Loucy (cell line): ENCODE results near the gene GBGT1.

Source experiments
- H2AFZ ChIP-seq: fragments of 200-600 bp; sonication (generic); 2 replicates; pipeline ENCODE4 v1.6.0; 2016; ENCODE audit warnings: antibody characterized with exemption, mild to moderate bottlenecking, low read length, moderate library complexity
- H3F3A ChIP-seq: fragments of 200-600 bp; 2 replicates; pipeline ENCODE4 v1.6.0; 2016; ENCODE audit warnings: antibody characterized with exemption, low read depth, mild to moderate bottlenecking
- H3K27me3 ChIP-seq: fragments of 200-600 bp; sonication (generic); 2 replicates; pipeline ENCODE4 v1.6.1; 2014; ENCODE audit warnings: low read length, mild to moderate bottlenecking; ENCODE audit not compliant: insufficient read depth, poor library complexity, severe bottlenecking
- H3K36me3 ChIP-seq: fragments of 200-600 bp; sonication (generic); 2 replicates; pipeline ENCODE4 v1.6.1; 2016; ENCODE audit warnings: low read length; ENCODE audit not compliant: insufficient read depth
- H3K4me1 ChIP-seq: fragments of 200-600 bp; sonication (generic); 2 replicates; pipeline ENCODE4 v1.5.1; 2014; ENCODE audit warnings: low read length, mild to moderate bottlenecking; ENCODE audit not compliant: insufficient read depth, poor library complexity, severe bottlenecking
- H3K4me2 ChIP-seq: fragments of 200-600 bp; sonication (generic); 2 replicates; pipeline ENCODE4 v1.6.0; 2014; ENCODE audit warnings: antibody characterized with exemption, low read length, low read depth, mild to moderate bottlenecking; ENCODE audit not compliant: poor library complexity, severe bottlenecking
- H3K4me3 ChIP-seq: fragments of 200-600 bp; sonication (generic); 2 replicates; pipeline ENCODE4 v1.5.1; 2014; ENCODE audit warnings: low read length, mild to moderate bottlenecking, mixed read lengths; ENCODE audit not compliant: poor library complexity, severe bottlenecking
- H3K79me2 ChIP-seq: fragments of 200-600 bp; sonication (generic); 2 replicates; pipeline ENCODE4 v1.6.1; 2014; ENCODE audit warnings: low read length; ENCODE audit not compliant: insufficient read depth
- H3K9ac ChIP-seq: fragments of 200-600 bp; sonication (generic); 2 replicates; pipeline ENCODE4 v1.6.0; 2014; ENCODE audit warnings: mild to moderate bottlenecking, low read depth, low read length, moderate library complexity; ENCODE audit not compliant: poor library complexity, severe bottlenecking
- H3K9me2 ChIP-seq: fragments of 200-600 bp; sonication (generic); replicated peaks from 2 replicates; pipeline ENCODE4 v1.6.1; 2016; ENCODE audit warnings: low read depth, low read length, mixed read lengths
- H3K9me3 ChIP-seq: fragments of 200-600 bp; sonication (generic); 2 replicates; pipeline ENCODE4 v1.6.1; 2014; ENCODE audit warnings: mild to moderate bottlenecking, antibody characterized with exemption, low read length, low read depth; ENCODE audit not compliant: insufficient read depth
- H4K20me1 ChIP-seq: fragments of 200-600 bp; sonication (generic); 2 replicates; pipeline ENCODE4 v1.6.0; 2014; ENCODE audit warnings: antibody characterized with exemption, low read length, mild to moderate bottlenecking; ENCODE audit not compliant: insufficient read depth, poor library complexity, severe bottlenecking
- CTCF ChIP-seq: fragments of 200-600 bp; sonication (generic); conservative IDR thresholded peaks from 2 replicates; pipeline ENCODE4 v1.5.1; 2014; ENCODE audit warnings: mild to moderate bottlenecking, antibody characterized with exemption, low read length
- EZH2phosphoT487 ChIP-seq: fragments of 200-600 bp; IDR thresholded peaks from 2 replicates; pipeline ENCODE4 v1.6.1; 2018; ENCODE audit warnings: antibody characterized with exemption, mild to moderate bottlenecking, moderate library complexity, borderline replicate concordance

Gene GBGT1

GRCh38 chr9:133204335-133204992 lies 40.8 kb upstream of the GBGT1 start:
- Histone ChIP-seq H4K20me1 (no peaks in the 10 kb centered on the region), H3K9ac (no peak overlapping the region), H3K27me3 (no peaks in the 10 kb centered on the region), H3K4me3 (no peak overlapping the region), H3F3A (no peaks in the 10 kb centered on the region), H3K36me3 (no peaks in the 10 kb centered on the region), H3K4me1 (no peaks in the 10 kb centered on the region), H3K9me2 (no peaks in the 10 kb centered on the region), H3K9me3 (no peaks in the 10 kb centered on the region), H3K4me2 (no peak overlapping the region), H2AFZ (no peak overlapping the region), H3K79me2 (no peaks in the 10 kb centered on the region)
- no peak for TF ChIP-seq EZH2phosphoT487
- no peak for TF ChIP-seq CTCF

DNA sequence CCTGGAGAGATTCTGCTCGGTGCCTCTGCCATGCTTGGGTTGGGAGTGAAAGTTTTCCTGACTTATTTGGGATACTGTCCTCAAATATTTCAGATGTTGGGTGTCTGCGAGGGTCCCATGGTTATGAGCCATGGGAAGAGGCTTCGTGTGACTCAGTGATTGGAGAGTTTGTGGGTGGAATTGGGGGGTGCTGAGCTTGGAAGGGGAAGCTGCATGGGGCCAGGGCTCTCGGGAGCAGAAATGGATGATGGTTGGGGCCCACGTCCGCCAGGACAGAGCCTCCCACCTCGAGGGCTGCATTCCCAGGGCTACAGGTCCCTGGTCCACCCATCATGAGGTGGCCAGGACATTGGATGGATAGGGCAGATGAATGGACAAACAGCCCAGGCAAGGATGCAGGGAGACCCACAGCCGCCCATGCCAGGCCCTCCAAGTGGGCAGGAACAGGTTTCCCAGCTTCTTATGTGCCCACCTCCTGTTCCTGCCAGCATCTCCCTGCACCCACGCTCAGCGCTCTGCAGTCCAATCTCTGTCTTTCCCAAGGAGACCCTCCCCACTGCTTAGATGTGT lies 39.9 kb upstream of the GBGT1 start:
- H3F3A ChIP-seq = no peaks in the 10 kb centered on the region
- no peaks in the 10 kb centered on the region for H3K9me3 ChIP-seq
- no peaks in the 10 kb centered on the region for H3K36me3 ChIP-seq
- no peaks in the 10 kb centered on the region for H3K79me2 ChIP-seq
- no peaks in the 10 kb centered on the region for H3K9me2 ChIP-seq
- no peak overlapping the region for H2AFZ ChIP-seq
- no peak overlapping the region for H3K9ac ChIP-seq
- H3K4me1 ChIP-seq = no peaks in the 10 kb centered on the region
- TF ChIP-seq EZH2phosphoT487 (no peak), CTCF (no peak)
- H4K20me1 ChIP-seq = no peaks in the 10 kb centered on the region
- no peak overlapping the region for H3K4me2 ChIP-seq
- no peak overlapping the region for H3K4me3 ChIP-seq
- H3K27me3 ChIP-seq = no peaks in the 10 kb centered on the region

GRCh38 chr9:133202688-133203453 lies 39.2 kb upstream of the GBGT1 start:
- no peaks in the 10 kb centered on the region for H3F3A ChIP-seq
- no peaks in the 10 kb centered on the region for H3K9me2 ChIP-seq
- H3K27me3 ChIP-seq = no peaks in the 10 kb centered on the region
- no peak overlapping the region for H2AFZ ChIP-seq
- H3K4me3 ChIP-seq = no peak overlapping the region
- no peaks in the 10 kb centered on the region for H3K4me1 ChIP-seq
- H4K20me1 ChIP-seq = no peaks in the 10 kb centered on the region
- TF ChIP-seq EZH2phosphoT487 = no peak
- H3K79me2 ChIP-seq = no peaks in the 10 kb centered on the region
- H3K4me2 ChIP-seq = no peak overlapping the region
- H3K36me3 ChIP-seq = no peaks in the 10 kb centered on the region
- H3K9ac ChIP-seq = no peak overlapping the region
- H3K9me3 ChIP-seq = no peaks in the 10 kb centered on the region
